Stimulated activated CD8-positive, alpha-beta memory T cell treated with anti-CD3 and anti-CD28 coated beads, Interleukin-12 subunit alpha, Interleukin-12 subunit beta, amount 100 ng/mL, for 24 hours (primary cell): Measurements from ENCODE around the gene LSP1.
"Not testable (repeated sequence)": the region's sequence is repeated elsewhere in the genome, so short reads cannot be mapped to it uniquely, and the experiment has no call there.

ENCODE experiments used
- DNase-seq: peaks from one replicate; pipeline ENCODE4 v3.0.0-alpha.2; 2020; ENCODE audit errors: extremely low read depth

LSP1 gene, protein sequence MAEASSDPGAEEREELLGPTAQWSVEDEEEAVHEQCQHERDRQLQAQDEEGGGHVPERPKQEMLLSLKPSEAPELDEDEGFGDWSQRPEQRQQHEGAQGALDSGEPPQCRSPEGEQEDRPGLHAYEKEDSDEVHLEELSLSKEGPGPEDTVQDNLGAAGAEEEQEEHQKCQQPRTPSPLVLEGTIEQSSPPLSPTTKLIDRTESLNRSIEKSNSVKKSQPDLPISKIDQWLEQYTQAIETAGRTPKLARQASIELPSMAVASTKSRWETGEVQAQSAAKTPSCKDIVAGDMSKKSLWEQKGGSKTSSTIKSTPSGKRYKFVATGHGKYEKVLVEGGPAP

DNA sequence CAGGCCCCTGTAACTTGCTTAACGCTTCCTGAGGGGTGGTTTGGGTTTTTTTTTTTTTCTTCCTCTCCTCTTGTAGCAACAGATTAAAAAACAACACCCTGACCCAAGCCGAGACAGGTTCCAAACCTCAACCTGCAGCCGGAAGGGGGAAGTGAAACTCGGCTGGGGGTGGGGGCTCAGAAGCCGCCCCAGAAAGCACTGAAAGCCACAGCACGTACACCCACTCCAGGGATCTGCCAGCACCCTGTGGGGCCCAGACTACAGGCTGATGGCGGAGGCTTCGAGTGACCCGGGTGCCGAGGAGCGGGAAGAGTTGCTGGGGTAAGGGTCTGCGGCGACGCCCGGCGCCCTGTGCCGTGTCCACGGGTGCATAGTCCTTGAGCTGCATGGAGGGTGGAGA, at the start of gene LSP1:
LSP1 (plus strand) TSS at position 208 of the 400 bp plus-strand sequence; CDS start at position 269, 61 bp downstream.
- DNase-seq, result peak; percentile 49

DNA sequence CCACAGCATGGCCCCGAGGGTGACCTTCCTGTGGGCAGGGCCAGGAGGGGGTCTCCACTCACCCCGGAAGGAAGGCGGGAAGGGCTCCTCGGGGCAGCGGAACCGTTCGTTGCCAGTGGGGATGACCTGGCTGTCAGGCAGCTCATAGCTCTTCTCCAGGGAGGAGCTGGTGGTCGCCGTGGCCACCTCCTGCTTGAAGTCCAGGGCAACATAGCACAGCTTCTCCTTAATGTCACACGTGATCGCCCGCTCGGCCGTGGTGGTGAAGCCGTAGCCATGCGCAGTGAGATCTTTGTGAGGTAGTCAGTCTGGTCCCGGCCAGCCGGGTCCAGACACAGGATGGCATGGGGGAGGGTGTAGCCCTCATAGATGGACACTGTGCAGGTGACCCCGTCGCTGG, 49.6 kb upstream of the LSP1 start:
- DNase-seq, result no peak

DNA sequence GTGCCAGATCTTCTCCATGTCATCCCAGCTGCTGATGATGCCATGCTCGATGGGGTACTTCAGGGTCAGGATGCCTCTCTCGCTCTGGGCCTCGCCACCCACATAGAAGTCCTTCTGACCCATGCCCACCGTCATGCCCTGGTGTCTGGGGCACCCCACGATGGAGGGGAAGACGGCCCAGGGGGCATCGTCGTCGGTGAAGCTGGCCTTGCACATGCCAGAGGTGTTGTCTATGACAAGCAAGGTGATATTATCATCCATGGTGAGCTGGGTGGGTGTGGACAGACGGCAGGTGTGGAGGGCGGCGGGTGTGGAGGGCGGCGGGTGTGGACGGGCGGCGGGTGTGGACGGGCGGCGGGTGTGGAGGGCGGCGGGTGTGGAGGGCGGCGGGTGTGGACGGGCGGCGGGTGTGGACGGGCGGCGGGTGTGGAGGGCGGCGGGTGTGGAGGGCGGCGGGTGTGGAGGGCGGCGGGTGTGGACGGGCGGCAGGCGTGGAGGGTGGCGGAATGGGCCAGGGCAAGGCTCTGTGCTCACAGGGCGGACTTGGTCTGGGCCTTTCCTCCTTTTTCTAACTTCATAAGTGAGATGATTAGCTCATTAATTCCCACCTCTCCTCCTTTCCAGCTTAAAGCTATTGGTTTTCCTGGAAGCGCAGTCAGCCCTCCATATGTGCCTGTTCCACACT, 48.9 kb upstream of the LSP1 start:
- not testable (repeated sequence) for DNase-seq

DNA sequence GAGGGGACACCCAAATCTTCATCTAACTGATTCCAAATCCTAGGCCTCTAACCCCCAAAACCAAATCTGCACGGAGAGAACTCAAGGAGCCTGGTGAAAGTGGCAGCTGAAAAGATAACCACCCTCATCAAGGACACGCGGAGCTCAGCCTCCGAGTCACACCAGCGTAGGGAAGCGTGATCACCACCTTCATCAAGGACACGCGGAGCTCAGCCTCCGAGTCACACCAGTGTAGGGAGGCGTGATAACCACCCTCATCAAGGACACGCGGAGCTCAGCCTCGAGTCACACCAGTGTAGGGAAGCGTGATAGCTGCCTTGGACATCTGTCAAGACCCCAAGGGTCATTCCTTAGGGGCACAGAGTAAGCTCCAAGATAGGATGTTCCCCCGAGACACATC, 47.4 kb upstream of the LSP1 start:
- no peak for DNase-seq

DNA sequence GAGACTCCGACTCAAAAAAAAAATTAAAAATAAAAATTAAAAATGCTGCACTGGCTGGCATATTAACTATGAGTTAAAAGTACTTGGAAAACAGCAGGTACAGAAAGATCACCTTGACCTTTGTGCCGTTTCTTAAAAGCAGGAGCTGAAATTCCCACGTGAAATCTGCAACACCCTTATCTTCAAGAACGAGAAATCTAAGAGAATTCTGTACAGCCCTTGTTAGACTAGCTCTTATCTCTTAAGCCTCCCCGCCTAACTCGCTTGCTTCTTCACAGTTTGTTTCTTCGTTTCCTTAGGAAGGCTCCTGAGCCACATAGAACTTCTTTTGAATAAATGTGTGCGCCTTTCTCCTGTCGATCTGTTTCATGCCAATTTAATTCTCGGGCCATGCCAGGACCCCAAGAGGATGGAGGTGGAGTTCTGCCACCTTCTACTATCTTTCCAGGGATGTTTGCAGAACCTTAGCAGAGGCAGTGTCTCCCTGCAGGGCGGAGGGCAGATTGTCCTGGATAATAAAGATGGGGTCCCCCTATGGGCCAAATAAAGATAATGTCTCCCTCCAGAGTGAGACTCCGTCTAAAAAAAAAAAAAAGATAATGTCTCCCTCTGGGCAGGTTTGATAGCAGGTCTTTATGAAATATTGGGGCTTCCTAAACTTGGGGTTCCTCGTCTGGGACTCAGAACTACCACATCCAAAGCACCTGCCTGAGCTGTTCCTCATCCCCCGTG, 45.5 kb upstream of the LSP1 start:
- no peak for DNase-seq

DNA sequence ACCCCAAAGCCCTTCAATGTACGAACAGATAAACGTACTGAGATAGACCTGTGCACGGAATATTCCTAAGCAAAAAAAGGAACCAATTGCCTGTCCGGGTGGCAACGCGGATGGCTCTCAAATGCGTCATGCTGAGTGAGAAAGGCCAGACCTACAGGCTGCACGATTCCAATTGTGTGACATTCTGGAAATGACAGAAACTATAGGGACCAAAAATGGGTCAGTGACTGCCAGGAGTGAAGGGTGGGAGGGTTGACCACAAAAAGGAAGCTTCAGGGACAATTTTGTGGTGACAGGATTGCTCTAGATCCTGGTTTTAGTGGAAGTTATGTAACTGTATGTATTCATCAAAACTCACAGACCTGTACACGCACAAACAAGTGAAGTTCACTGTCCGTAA, 42.1 kb upstream of the LSP1 start:
- no peak for DNase-seq

DNA sequence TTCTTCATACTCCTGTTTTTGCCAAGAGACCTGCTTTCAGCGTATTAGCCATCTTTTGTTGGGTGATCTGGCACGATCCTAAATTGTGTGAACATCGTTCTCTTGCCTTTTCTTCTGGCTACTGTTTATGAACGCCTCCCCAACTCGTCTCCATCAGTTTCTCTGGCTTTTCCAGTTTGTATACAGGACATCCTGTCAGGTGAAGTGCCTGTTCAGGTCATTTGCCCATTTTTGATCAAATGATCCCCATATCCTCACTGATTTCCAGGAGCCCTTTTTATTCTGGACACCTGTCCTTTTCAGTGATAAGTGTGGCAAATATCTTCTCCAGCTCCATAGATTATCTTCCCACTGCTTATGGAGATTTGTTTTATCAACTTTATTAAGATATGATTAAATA, 40.6 kb upstream of the LSP1 start:
- DNase-seq, result no peak

DNA sequence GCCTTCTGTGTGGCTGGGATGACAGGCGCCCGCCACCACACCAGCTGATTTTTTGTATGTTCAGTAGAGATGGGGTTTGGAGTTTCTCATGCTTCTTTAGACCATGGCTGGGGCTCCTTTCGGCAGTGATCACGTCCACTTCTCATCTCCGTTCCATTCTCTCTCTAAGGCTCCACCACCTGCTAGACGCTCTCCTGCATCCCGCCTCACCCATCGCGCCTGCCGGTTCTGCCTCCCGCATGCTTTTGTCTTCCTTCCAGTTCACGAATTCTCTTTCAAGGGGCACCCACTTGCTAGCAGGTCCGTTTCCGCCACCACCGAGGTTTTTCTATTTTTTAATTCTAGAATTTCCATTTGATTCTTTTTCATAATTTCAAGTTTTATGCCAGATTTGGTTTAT, 40.1 kb upstream of the LSP1 start:
- no peak for DNase-seq

DNA sequence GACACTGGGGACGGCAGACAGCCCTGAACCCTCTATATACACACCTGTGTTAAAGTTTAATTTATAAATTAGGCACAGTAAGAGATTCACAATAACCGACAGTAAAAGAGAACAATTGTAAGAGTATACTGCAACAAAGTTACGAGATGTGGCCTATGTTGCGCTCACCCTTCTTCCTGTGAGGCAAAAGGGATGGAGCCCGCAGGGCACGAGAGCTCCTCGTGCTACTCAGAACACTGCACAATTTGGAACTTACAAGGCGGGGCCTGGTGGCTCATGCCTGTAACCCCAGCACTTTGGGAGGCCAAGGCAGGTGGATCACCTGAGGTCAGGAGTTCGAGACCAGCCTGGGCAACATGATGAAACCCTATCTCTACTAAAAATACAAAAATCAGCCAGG, 39.5 kb upstream of the LSP1 start:
- not testable (repeated sequence) for DNase-seq

DNA sequence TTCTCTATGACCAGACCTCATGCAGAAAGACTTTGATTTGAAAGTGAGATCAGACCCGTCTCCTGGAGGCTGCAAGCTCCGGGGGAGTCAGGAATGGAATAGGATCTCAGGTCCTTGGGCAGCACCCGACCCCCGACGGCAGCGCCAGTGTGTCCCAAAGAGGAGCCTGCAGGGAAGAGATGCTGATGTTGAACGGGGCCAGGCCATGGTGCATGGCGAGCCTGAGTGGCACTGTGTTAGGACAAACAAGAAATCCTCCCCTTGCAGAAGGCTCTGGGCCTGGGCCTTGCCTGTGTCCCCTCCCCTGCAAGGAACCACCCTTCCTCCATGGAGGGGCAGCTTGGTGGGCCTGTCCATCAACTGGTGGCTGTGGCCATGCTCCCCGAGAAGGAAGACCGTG, 38.2 kb upstream of the LSP1 start:
- no peak for DNase-seq

DNA sequence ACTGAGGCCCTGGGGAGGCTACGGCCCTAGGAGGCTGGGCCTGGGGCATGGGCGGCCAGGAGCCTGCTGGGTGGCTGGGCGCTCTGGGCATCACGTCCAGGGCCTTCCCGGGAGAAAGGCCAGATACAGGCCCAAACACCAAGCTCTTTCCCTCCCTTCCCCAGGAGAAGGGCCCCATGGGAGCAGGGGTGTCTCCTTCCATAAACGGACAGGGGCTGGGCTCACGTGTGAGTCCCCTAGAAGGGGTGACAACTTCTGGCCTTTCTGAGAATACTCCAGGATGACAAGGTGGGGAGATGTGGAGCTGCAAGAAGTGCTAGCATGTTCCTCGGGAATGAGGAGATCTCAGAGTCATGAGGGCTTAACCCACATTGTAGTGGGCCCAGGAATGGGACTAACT, 37.6 kb upstream of the LSP1 start:
- DNase-seq, result no peak

DNA sequence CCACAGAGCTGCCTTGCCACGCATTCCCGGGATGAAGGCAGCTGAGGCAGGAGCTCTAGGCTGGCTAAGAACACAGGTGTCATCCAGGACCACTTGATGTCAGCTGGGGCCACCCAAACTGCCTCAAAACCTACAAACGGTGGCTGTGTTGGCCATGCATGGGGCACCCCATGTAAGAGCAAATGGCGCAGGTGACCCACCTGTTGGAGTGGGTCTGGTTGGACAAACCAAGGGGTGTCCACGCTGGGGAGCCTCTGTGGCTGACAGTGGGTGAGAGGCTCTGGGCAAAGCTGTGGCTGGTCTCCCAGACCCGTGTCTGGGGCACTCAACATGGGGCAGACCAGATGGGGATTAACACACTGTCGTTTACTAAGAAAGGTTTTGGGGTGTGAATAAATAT, 37.1 kb upstream of the LSP1 start:
- no peak for DNase-seq

DNA sequence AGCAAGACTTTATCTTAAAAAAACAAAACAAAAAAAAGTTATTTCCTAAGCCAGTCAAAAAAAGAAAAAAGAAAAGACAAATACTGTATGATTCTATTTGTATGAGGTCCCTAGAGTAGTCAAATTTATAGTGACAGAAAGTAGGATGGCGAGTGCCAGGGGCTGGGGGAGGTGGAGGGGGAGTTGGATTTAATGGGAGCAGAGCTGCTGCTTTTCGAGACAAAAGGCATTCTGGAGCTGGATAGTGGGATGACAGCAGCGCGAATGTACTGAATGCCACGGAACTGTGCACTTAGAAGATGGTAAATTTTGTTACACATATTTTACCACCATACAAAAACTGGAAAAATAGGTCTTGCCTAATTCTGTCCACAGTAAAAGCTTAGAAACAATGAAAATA, 35.9 kb upstream of the LSP1 start:
- DNase-seq, result no peak

DNA sequence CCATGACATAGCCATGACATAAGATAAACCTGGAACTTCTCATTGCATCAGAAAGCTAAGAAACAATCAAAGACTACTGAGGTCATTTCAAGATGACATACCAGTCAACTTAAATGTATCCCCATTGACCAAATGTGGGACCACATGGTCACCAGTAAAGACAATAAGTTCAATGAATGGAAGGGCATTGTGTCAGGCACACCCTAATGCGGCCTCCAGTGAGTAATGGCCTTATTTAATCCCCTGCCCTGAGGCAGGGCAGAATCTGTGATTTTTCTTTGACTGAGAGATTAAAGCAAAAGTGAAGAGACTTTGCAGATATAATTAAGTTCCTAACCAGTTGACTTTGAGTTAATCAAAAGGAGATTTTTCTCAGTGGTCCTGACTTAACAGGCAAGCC, 35.4 kb upstream of the LSP1 start:
- DNase-seq, result no peak

DNA sequence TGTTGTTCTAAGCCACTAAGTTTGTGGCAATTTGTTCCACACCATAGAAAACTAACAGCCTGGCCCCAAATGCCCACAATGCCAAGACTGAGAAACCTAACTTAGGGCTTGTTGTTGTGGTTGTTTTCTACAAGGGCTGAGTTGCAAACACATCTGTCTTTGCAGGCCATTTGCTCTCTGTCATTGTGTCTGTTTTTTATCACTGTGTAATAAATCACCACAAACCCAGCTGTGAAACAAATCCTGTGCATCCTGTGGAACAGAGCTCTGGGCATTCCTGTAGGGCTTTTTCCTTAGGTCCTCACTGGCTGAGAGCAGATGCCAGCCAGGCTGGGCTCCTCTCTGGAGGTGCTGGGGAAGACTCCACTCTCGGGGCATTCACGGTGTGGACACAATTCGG, 33.8 kb upstream of the LSP1 start:
- DNase-seq, result no peak

DNA sequence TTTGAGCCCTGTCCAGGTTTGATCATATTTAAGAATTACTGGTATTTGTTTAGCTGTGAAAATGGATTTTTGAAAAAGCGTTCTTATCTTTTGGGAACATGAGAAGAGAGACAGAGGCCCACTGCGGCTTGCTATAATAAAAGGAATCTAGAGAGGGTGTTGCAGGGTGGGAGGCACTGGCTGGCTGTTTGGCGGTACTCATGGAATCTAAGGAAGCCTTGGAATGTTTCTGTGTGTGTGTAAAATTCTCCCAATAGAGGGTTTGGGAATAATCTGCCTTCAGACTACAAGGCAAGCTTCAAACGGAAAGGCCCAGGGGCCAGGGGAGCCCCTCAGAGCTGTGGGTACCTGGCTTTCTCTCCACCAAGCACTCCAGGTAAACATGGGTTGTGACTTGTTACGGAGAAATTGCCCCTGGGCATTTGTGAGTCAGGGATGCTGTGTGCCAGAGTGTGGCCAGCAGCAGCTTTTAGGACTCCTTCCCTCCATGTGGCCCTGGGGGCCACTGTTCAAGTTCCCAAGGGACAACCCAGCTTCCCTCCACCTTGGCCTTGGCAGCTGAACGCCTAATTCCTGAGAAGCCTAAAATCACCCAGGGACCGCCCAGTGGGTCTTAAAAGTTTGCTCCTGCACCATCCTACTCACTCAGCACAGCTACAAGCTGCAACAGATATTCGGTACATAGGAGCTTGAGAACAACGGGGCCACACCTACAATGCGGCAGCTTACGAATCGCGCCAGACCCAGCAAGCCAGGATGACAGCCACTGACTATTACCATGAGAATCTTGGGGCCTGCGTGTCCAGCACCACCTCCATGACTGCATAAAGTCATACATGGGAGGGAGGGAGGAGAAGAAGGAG, 32.2 kb upstream of the LSP1 start:
- no peak for DNase-seq

DNA sequence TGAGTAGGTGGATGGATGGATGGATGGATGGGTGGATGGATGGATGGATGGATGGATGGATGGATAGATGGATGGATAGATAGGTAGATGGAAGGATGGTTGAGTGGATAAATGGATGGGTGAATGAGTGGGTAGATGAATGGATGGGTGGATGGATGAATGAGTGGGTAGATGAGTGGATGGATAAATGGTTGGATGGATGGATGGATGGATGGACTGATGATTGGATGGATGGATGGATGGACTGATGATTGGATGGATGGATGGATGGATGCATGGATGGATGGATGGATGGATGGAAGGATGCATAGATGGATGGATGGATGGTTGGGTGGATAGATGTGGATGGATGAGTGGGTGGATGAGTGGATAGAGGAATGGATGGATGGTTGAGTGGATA, 31.3 kb upstream of the LSP1 start:
- DNase-seq, result no peak

DNA sequence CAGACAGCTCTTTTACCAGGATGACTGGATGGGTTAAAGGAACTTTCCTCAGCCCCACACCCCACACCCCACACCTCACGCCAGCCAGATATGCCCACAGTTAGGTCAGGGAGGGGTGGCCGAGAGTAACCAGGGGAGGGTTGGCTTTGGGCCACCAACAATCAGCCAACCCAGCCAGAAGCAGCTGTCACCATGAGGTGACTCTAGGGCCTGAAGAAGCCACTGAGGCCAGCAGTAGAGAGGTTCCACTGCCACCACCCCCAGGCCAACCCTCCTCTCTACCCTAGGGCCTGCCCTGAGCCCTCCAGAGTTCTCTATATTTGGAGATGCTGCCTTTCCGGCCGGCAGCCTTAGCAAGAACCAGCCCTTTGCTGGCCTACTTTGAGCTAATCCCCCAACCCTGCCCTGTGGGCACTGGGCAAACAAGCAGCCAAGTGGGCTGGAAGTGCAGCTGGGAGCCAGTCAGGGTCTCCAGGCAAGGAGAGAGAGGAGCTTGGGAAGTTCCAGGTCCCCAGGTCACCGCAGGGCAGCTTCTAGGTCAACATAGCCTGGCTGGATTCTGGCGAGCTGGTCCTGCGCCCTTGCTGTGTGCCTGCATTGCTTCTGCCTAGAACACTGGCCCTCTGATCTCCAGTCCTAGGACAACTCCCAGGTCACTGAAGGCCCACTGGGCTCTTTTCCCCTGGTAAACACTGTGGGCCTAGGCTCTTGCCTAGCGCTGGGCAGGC, 30.1 kb upstream of the LSP1 start:
- no peak for DNase-seq

DNA sequence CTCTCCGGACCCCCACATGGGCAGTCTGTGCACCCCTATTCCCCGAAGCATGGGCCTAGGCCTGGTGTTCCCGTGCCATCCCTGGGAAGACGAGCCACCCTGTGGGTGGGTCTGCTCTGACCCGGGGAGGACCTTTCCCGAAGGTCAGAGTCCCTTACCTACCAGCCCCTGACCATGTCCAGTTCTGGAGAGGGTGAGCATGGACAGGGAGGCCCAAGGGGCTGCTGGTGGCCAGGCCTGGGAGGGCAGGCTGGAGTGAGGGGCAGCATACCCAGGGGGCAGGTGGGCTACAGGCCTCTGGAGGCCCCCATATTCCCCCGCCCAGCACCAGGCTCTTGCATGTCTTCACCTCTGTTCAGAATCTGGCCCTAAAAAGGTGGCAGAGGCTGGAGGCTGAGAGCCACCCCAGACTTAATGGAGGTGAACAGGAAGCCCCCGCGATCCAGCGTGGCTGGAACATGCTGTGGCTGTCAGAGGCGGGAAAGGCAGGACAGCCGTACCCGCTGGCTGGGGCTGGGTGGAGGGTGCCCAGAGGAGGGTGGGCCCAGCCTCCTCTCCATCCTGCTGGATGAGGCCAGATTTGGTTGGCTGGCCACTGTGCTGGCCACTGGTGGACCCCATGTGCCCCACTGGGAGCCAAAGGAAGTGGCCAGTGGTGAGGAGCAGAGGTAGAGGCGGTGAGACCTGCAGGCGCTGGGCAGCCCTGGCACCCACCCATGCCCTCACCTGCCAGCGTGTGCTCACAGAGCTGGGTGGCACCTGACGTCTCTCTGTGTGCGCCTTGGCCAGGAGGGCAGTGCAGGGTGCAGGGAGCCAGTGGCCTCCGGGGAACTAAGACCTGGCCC, 29.3 kb upstream of the LSP1 start:
- no peak for DNase-seq
